Anterior cingulate cortex (tissue), 58 donors: ENCODE results near the gene CDK5.

Source experiments
- DNase-seq, 58 donors: peaks; one replicate each; lab custom pipeline; 2025; lab: John Stamatoyannopoulos, UW

The CDK5 gene

GRCh38 chr7:151057506-151057988 is at the start of gene CDK5:
CDK5 (minus strand) TSS chr7:151057897; CDS start chr7:151057848, 49 bp downstream.
- peak in 1 of 58 donors; percentile 70 for DNase-seq

DNA sequence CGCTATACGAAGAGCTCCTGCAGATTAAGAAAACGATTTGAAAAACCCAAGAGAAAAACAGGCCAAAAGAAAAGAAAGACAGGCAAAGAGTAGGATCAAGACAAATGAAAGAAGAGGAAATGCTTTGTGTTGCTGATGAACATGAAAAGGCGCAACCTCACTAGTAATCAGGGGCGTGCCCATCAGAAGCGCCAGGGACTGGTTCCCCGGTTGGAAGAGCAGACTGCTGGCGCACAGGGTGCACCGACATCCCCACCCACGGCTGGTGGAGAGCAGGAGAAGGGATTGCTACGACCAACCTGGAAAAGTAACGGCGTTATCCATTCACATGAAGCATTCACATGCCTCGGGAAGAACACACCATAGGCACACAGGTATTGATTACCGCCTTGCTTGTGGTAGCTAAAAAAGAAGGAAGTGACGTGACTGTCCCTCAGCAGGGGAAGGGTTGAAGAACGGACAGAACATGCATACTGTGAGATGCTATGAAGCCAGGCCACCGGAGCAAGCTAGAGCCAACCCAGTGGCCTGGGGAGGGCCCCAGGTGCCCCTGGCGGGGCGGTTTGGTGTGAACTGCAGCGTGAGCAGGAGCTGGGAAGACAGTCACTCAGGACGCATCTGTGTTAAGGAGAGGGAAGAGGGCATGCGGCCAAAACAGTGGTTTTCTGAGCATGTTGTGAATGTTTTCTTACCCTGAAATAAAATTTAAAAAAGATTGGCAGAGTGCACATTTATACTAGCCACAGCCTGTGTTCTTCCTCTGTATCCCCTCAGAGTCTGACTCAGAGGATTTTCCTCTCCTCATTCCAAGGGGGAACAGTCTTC is 46.9 kb upstream of the CDK5 start:
- DNase-seq: peak in 4 of 58 donors; percentile 17 to 30 (median 22)

DNA sequence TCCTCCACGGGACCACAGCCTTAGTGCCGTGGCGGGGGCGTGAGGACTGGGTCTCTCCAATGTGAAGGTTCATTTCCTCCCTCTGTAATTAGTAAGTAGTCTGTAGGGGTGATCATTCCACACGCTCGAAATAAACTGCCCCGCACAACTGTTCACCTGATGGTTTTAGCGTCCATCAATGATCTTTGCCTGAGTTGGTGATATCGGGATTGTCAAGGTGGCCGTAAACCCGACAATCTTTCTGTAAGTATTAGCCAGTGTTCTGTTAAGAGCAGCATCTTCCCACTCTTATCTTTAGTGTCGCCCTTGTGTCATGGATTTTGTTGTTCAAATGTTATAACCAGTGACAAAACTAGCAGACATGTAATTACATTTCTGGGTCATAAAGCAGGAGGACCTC is 46.3 kb upstream of the CDK5 start:
- no peak for DNase-seq

- no peak for DNase-seq
These were observed 45.3 kb upstream of the CDK5 start for GRCh38 chr7:151102991-151103390.

- no peak for DNase-seq
These were observed 44.1 kb upstream of the CDK5 start for GRCh38 chr7:151101621-151102396.

DNA sequence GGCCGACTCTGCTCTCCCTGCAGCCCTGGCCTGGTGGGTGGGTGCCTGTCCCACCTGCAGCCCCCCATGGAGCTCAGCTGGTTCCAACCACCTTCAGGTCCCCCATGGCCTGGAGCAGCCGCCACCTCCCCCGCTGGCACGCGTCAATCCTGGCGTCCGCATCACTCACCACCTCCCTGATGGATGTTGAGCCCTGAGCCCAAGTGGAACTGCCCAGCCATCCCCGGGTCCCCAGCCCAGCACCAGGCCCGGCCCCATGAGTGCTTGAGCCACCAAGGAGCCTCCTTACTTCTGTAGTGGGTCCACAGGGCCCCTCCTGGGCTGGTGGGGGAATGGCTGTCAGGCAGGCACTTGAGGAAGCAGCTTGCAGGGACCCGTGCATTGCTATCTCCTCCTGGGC is 43.2 kb upstream of the CDK5 start:
- DNase-seq: no peak

- DNase-seq: no peak
These were observed 42.0 kb upstream of the CDK5 start for GRCh38 chr7:151099486-151100211.

DNA sequence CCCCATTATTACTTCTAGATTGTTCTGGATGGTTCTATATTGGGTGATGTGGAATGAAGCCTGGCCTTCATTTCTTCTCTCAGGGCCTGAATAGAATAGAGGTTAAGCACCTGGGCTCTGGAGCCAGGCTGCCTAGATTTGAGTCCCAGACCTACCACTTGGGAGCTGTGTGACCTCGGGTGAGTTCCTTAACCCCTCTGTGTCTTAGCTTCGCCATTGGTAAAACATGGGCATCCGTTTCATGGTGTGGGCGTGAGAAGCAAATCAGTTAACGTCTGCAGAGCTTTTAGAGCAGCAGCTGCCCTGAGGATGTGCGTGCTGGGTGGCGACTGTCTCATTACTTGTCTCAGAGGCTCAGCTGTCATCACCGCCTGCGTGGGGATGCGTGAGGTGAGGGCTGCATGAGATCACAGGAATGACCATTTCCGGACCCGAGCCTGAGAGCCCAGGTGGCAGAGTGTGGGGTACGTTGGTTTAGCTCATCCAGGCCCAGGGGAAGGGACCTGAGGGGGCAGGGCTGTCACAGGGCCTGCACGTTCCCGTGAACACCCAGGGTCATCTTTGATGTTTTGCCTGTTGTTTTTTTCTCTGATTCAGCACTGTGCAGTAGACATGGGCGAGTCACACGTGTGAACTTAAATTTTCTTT is 38.3 kb upstream of the CDK5 start:
- DNase-seq: peak in 14 of 58 donors; percentile 12 to 59 (median 26)

DNA sequence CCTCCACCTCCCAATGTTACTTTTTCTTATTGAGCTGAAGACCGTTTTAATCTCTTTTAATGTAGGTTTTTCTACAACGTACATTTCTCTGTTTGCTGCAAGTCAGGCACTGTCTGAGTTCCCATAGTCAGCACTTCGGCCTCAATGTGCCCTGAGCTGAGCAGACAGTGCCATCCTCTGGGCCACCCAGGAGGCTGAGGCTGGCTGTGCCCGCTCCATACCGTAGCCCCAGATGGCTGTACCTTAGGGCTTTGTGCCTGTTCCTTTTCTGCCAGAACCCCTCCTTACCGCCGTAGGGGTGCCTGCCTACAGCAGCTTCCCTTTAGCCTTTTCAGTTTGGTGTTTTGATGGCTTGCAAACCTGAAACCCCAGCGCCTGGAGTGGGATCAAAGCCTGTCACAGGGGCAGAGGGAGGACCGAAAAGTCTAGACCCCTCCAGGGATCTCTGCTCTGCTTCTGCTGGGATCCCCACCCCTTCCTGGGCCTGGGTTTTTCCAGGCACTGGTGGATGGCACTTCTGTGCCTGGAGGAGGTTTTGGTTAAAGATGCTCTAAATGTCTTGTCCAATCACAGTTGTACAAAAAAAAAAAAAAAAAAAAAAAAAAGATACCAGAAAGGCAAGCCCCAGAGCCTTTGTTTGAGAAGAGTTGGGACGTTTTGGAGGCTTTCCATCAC is 37.6 kb upstream of the CDK5 start:
- DNase-seq: peak in 3 of 58 donors; percentile 10 to 37 (median 22)

DNA sequence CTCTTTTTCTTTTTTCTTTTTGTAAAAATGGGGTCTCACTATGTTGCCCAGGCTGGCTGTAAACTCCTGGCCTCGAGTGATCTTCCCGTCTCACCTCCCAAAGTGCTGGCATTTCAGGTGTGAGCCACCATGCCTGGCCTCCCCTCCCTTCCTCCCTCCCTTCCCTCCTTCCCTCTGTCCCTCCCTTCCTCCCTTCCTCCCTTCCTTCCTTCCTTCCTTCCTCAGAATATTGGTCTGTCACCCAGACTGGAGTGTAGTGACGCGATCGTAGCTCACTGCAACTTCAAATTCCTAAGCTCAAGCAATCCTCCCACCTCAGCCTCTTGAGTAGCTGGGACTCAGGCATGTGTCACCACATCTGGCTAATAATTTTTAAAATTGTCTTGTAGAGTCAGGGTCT is 37.0 kb upstream of the CDK5 start:
- DNase-seq: no peak

- no peak for DNase-seq
These were observed 36.1 kb upstream of the CDK5 start for GRCh38 chr7:151093748-151094147.

GRCh38 chr7:151091988-151092387 is 34.3 kb upstream of the CDK5 start:
- DNase-seq: no peak

GRCh38 chr7:151091431-151091830 is 33.7 kb upstream of the CDK5 start:
- DNase-seq: no peak

DNA sequence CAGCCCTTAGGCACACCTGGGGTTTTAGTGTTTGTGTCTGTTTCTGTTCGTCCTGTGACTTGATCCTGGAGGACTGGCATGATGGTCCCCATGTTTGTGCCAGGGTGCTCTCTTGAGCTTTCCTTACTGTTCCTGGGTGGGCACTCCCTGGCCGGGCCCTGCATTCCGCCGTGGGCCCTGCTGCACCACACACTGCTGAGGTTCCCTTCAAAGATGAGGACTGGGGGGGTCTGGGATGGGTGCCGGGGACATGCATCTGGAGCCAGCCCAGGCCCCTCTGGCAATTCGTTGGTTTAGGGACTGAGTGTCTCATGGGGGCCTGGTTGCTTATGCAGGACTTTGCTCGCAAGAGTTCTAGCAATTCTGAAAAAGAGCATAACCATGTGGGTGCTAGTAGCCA is 33.3 kb upstream of the CDK5 start:
- no peak for DNase-seq

DNA sequence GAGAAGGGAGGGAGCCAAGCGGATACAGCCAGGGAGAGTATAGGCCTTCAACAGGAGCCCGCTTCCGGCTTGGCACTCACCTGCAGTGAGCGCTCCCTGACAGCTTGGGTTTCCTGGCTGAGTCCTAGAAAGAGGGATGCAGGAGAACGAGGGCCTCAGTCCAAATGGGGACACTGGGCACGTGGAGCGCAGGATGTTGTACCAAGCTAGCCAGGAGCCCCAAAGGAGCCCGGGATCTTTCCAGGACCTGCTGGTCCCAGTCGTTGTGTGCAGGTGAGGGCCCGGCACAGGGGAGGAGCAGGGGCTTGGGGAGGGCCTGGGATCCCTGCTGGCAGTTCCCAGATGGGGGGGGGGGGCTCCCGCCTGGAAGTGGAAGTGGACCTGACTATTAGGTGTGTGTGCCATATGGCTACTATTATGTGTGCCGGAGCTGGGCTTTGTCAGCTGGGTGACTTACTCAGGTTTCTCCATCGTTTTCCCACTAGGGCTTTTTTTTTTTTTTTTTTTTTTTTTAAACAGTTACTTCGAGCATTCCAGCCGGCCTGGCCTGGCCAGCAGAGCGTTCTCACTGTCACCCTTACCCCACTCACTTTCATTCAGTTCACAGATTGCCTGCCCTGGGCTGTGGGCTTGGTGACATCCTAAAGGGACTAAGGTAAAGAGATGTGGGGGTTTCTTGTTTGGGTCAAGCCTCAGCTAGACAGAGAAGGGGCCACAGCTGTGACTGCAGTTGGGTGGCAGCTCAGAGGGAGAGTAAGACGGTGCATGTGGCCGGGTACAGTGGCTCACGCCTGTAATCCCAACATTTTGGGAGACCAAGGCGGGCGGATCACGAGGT is 32.4 kb upstream of the CDK5 start:
- DNase-seq: no peak

GRCh38 chr7:151088856-151089699 is 31.4 kb upstream of the CDK5 start:
- DNase-seq: peak in 30 of 58 donors; percentile 4 to 59 (median 32)

DNA sequence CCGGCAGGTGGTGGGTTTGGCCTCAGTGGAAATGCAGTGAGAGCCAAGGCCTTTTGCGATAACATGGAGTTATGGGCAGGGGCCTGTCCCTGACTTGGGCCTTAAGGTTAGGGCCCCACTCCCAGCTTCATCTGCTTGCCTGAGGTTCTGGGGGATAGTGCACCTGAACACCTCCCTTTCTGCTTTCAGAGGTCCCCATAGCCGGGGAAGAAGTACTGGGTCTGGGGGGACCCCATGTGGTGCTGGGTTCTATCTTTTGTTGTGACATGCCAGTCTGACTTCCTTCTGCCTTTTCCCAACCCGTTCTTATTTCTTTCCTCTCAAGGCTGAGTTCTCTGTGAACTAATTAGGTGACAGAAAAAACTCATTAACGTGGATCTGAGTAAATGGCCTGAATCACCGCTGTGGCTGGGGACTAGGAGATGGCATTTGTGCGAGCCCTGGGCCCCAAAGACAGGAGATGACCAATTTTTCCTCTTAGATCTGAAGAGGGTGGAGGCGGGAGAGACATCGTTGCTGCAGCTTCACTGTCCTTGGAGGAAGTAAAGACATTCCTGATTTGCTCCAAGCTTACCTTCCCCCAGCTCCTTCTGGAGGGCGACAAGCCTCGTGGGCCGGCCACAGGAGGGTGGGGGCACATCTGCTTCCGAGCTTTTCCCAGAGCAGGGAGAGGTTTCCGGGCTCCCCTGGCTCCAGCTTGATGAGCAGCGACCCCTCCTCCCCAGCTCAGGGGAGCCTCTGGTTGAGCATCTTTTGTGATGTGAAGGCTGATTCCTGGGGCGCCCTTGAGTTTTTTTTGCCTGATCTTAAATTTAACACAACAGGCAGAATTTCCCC is 30.5 kb upstream of the CDK5 start:
- peak in 2 of 58 donors; percentile 26 to 33 for DNase-seq
